Endothelial cell of hepatic sinusoid (primary cell): Measurements from ENCODE around the gene ELF5.

Experiments used
- in situ Hi-C: cut with HindIII; loops from 2 replicates; pipeline ENCODE4 v1.10.0; 2017; ENCODE audit warnings: low sequenced_read_pairs

Gene ELF5

GRCh38 chr11:34513682-34514449 lies at the start of gene ELF5:
ELF5 (minus strand) TSS chr11:34513794; CDS start chr11:34505749, 8,045 bp downstream.
- in situ Hi-C loops: loop anchor here (10.0 kb wide), 1 partner anchor 901 kb away; the partner anchor contains the start of gene SLC1A2

GRCh38 chr11:34562976-34563375 lies 49.4 kb upstream of the ELF5 start:
- in situ Hi-C loops: no loop called here

GRCh38 chr11:34560511-34560910 lies 46.9 kb upstream of the ELF5 start:
- in situ Hi-C loops: no loop called here

- in situ Hi-C loops: no loop called here
These were observed 45.1 kb upstream of the ELF5 start for GRCh38 chr11:34558673-34559072.

GRCh38 chr11:34558211-34558610 lies 44.6 kb upstream of the ELF5 start:
- in situ Hi-C loops: no loop called here

- in situ Hi-C loops: no loop called here
These were observed 38.7 kb upstream of the ELF5 start for GRCh38 chr11:34552270-34552669.

DNA sequence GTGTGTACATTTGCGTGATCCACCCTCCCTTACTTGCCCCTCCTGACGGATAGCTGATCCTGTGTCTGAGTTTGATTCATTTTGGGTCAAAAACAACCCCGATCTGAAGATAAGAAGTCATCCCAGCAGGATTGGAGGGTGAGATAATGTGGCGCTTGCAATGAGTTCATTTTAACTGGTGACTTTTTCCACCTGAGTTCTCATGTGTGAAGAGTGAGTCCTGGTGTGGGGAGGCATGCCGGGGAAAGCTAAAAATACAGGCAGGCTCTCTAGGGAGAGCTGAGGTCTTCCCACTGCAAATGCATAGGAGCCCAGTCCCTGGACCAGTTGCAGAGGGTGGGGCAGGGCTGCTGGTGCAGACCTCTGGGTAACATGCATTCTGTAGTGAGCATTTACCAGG lies 35.7 kb upstream of the ELF5 start:
- in situ Hi-C loops: no loop called here

GRCh38 chr11:34548278-34548677 lies 34.7 kb upstream of the ELF5 start:
- in situ Hi-C loops: no loop called here

- in situ Hi-C loops: no loop called here
These were observed 33.1 kb upstream of the ELF5 start for GRCh38 chr11:34546511-34547209.

DNA sequence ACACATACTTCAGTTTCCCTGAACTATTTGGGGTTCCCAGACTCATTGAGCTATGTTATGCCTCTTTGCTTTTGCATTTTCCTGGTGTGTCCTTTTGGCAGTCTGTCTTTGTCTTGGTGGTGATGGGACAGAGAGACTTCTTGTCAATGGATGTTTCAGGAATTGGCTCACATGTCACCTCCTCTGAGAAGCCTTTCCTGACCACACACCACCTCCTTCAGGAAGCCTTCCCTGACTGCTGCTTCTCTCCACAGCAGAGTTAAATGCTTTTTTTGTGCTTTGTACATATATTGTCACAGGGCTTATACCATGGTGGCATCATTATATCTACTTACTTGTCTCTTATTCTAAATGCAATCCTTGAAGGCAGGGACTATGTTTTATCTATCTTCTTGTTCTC lies 28.5 kb upstream of the ELF5 start:
- in situ Hi-C loops: no loop called here

DNA sequence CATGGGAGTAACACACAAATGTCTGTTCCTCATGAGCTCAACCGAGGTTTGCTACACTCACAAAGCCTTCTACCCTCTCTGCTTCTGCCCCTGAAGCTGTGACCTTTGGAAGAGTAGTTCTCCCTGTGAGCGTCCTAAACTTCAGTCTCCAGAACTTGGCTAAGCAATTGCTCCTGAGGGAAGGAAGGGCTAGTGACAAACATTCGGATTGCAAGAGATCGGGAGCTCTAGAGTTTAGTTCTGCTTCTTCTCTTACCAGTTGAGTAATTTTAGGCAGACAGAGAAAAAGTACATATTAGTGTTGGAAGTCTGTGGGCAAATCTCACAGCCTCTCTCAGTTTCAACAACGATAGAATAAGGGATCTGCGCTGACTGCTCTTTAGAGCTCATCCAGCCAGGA lies 27.3 kb upstream of the ELF5 start:
- in situ Hi-C loops: no loop called here

DNA sequence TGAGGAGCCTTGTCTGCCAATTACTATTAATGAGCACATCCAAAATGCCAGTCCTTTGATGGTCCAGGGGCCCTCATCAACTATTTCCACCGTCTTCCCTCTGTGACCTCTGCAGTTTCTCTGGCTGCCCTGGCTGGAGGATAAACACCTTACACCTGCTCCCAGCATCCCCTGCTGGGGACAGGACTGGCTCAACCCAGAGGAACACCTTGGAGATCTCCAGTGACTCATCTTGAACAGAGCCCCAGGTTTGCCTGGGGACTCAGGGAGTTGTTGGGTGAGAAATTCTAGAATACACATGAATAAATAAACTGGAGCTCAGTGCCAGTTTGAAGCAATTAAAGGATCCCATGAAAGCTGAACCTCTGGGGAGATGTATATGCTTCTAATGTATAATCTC lies 24.0 kb upstream of the ELF5 start:
- in situ Hi-C loops: no loop called here

DNA sequence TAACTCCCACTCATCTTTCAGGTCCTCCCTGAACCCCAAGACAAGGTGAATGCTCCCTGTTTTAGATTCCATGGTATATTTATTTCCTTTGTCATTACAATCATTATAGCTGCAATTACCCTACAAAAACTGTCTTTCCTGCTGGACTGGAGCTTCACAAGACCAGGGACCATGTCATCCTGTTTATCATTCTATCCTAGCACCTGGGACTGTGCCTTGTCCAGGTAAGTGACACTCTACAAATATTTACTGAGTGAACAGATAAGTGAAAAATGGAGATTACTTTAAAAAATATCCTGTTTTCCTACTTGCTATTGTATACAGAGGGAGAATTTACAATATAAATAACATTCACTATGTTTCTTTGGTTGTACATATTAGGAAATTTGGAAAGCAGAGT lies 22.5 kb upstream of the ELF5 start:
- in situ Hi-C loops: no loop called here

DNA sequence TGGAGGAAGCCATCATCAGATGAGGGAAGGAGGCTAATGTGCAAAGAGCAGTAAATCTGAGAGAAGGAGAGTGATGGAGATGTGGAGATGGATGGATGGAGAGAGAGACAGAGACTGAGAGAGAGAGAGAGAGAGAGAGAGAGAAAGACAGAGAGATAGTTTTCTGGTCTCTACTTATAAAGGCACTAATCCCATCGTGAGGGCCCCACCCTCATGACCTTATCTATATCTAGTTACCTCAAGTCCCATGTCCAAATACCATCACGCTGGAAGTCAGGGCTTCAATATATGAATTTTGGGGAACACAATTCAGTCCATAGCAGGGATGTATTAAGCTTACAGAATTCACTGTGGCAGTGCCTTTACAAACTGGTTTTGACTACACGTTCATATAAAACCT lies 21.2 kb upstream of the ELF5 start:
- in situ Hi-C loops: no loop called here

GRCh38 chr11:34531663-34532062 lies 18.1 kb upstream of the ELF5 start:
- in situ Hi-C loops: no loop called here

DNA sequence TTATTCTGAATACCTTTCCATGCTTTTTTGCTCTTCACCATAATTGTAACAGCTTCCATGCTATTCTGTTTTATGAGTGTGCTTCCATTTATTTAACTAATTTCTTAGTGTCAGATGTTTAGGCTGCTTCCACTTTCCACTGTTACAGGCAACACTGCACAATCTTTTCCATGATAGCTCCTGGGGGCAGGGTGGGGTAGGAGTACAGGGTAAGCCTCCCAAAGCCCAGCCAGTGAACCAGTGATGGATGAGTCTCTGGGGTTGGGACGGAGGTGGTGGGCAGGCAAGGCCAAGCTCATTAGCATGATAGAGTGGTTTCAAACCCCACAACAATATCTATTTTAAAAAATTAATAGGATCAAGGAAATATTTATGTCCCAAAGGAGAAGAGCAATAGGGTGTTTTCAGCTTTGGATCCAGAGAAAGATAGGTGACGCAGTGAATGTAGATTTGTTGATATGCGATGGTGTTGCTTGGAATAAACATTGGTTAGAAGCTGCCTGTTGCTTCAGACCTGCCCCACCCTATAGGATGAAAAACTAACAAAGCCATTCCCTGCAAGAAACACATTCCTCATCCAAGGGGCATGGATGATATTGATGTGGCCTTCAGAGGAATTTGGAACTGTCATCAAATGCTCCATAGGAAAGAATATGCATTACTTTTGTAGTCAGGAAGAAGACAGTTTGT lies 17.1 kb upstream of the ELF5 start:
- in situ Hi-C loops: no loop called here

GRCh38 chr11:34529643-34530042 lies 16.0 kb upstream of the ELF5 start:
- in situ Hi-C loops: no loop called here

- in situ Hi-C loops: no loop called here
These were observed 14.5 kb upstream of the ELF5 start for GRCh38 chr11:34528072-34528471.

DNA sequence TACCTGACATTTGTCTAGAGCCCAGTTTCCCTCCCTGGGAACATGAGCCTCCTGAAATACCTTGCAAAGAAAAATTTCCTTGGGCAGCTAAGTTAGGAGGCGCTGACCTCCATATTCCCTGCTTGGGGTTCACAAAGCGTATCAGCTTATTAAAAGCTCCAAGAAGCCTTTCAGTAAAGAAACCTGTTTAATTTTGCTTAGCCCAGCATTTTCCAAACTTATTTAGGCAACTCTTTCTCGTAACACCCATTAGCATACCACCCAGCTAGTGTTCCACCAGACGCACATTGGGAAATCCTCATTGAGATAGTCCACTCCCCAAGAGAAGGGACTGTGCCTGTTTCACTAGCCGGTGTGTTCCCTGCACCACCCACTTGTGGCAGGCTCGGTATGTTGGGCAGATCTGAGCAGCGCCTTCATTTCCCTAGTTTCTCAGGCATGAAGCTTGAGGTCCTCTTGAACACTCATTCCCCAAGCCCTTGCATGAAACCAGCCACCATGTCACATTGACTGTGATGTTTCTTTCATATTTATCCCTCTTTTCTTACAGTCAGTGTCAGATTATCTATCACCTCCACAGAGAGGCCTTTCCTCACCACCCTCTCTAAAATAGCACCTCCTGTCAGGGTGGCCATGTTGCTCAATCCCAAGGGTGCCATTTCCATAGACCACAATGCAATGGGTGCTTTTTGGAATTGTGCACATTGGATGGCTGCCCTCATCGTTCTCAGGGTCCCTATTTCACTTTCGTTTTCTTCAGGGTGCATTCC lies 12.5 kb upstream of the ELF5 start:
- in situ Hi-C loops: no loop called here

DNA sequence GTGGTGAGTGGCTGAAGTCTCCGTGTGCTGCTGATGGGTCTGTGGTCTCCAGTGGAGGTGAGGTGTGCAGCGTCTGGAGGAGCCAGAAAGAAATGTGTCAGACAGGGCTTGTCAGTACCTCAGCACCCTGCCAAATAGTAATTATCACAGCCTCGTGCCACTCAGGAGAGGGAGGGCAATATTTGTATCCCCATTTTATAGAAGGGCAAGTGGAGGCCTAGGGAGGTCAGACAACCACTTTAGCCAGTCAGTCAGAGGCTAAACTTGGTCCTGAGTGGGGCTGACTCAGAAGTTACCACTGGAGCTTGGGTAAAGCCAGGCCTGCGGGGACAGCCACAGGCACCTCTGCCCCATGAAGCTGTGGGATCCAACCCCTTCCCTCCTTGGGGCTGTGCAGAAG lies 11.5 kb upstream of the ELF5 start:
- in situ Hi-C loops: no loop called here

GRCh38 chr11:34524696-34525095 lies 11.1 kb upstream of the ELF5 start:
- in situ Hi-C loops: no loop called here
